BLaER1 (cell line): ENCODE measurements around the gene WDR46.
A peak's percentile ranks its signal among the peaks of the same experiment; 100 is the strongest.

Experiments used
- H3K27ac ChIP-seq: shearing (Covaris generic); formaldehyde crosslinking; 2 replicates; pipeline ENCODE4 v1.8.1; 2022
- H3K27me3 ChIP-seq: shearing (Covaris generic); formaldehyde crosslinking; 2 replicates; pipeline ENCODE4 v1.8.1; 2022
- H3K36me3 ChIP-seq: shearing (Covaris generic); formaldehyde crosslinking; 2 replicates; pipeline ENCODE4 v1.8.1; 2022
- H3K4me1 ChIP-seq: shearing (Covaris generic); formaldehyde crosslinking; 2 replicates; pipeline ENCODE4 v1.8.1; 2022
- H3K4me2 ChIP-seq: shearing (Covaris generic); formaldehyde crosslinking; 2 replicates; pipeline ENCODE4 v1.8.1; 2022
- H3K4me3 ChIP-seq: shearing (Covaris generic); formaldehyde crosslinking; 2 replicates; pipeline ENCODE4 v1.8.1; 2022
- H3K9ac ChIP-seq: shearing (Covaris generic); formaldehyde crosslinking; 2 replicates; pipeline ENCODE4 v1.8.1; 2022
- H3K9me3 ChIP-seq: shearing (Covaris generic); formaldehyde crosslinking; 2 replicates; pipeline ENCODE4 v1.8.1; 2022
- H4K20me1 ChIP-seq: shearing (Covaris generic); formaldehyde crosslinking; 2 replicates; pipeline ENCODE4 v1.8.1; 2022
- Cebpa-rat ChIP-seq: shearing (Covaris generic); IDR thresholded peaks from 2 replicates; pipeline ENCODE4 v1.8.1; 2022

Gene WDR46

GRCh38 chr6:33248932-33249731, 39.9 kb downstream of the WDR46 start:
- Histone ChIP-seq H3K9ac (peak overlapping the region; percentile 87), H3K36me3 (peaks cover 25% of the 10 kb centered on the region), H3K4me2 (peak overlapping the region; percentile 96), H3K4me1 (peaks cover 20% of the 10 kb centered on the region), H3K27ac (peak overlapping the region; percentile 90), H3K27me3 (no peaks in the 10 kb centered on the region), H3K9me3 (no peaks in the 10 kb centered on the region), H4K20me1 (no peaks in the 10 kb centered on the region), H3K4me3 (peak overlapping the region; percentile 71)
- no peak for TF ChIP-seq Cebpa-rat

GRCh38 chr6:33248643-33248931, 40.5 kb downstream of the WDR46 start:
- TF ChIP-seq Cebpa-rat: no peak
- Histone ChIP-seq H3K4me2 (peak overlapping the region; percentile 96), H3K36me3 (peaks cover 23% of the 10 kb centered on the region), H3K9me3 (no peaks in the 10 kb centered on the region), H3K4me1 (peaks cover 20% of the 10 kb centered on the region), H4K20me1 (no peaks in the 10 kb centered on the region), H3K27me3 (no peaks in the 10 kb centered on the region), H3K9ac (peak overlapping the region; percentile 87), H3K4me3 (peak overlapping the region; percentile 71), H3K27ac (peak overlapping the region; percentile 87)

GRCh38 chr6:33247977-33248642, 40.9 kb downstream of the WDR46 start:
- Histone ChIP-seq H3K9me3 (no peaks in the 10 kb centered on the region), H3K36me3 (peaks cover 23% of the 10 kb centered on the region), H3K4me3 (peak overlapping the region; percentile 71), H3K4me1 (peaks cover 20% of the 10 kb centered on the region), H3K9ac (peak overlapping the region; percentile 87), H3K4me2 (peak overlapping the region; percentile 96), H3K27me3 (no peaks in the 10 kb centered on the region), H3K27ac (peak overlapping the region; percentile 87), H4K20me1 (no peaks in the 10 kb centered on the region)
- no peak for TF ChIP-seq Cebpa-rat

- no peak overlapping the region for H3K27ac ChIP-seq
- no peak overlapping the region for H3K9ac ChIP-seq
- H3K4me2 ChIP-seq: no peak overlapping the region
- H4K20me1 ChIP-seq: no peaks in the 10 kb centered on the region
- H3K4me1 ChIP-seq: no peaks in the 10 kb centered on the region
- H3K27me3 ChIP-seq: no peaks in the 10 kb centered on the region
- no peaks in the 10 kb centered on the region for H3K9me3 ChIP-seq
- no peaks in the 10 kb centered on the region for H3K36me3 ChIP-seq
- no peak overlapping the region for H3K4me3 ChIP-seq
- TF ChIP-seq Cebpa-rat: no peak
Measured at GRCh38 chr6:33243476-33243875, 45.6 kb downstream of the WDR46 start.

GRCh38 chr6:33241968-33242367, 47.1 kb downstream of the WDR46 start:
- Histone ChIP-seq H3K36me3 (no peaks in the 10 kb centered on the region), H3K27ac (no peak overlapping the region), H3K9me3 (no peaks in the 10 kb centered on the region), H4K20me1 (no peaks in the 10 kb centered on the region), H3K27me3 (no peaks in the 10 kb centered on the region), H3K4me3 (no peak overlapping the region), H3K9ac (no peak overlapping the region), H3K4me2 (no peak overlapping the region), H3K4me1 (no peaks in the 10 kb centered on the region)
- TF ChIP-seq Cebpa-rat: no peak

GRCh38 chr6:33237741-33238140, 51.3 kb downstream of the WDR46 start:
- Histone ChIP-seq H3K4me3 (no peak overlapping the region), H4K20me1 (no peaks in the 10 kb centered on the region), H3K27ac (no peak overlapping the region), H3K36me3 (no peaks in the 10 kb centered on the region), H3K4me2 (no peak overlapping the region), H3K9ac (no peak overlapping the region), H3K9me3 (no peaks in the 10 kb centered on the region), H3K4me1 (peaks cover 24% of the 10 kb centered on the region), H3K27me3 (no peaks in the 10 kb centered on the region)
- TF ChIP-seq Cebpa-rat: no peak

GRCh38 chr6:33236852-33237251, 52.2 kb downstream of the WDR46 start:
- no peaks in the 10 kb centered on the region for H3K36me3 ChIP-seq
- H4K20me1 ChIP-seq: no peaks in the 10 kb centered on the region
- H3K27ac ChIP-seq: no peak overlapping the region
- H3K4me3 ChIP-seq: no peak overlapping the region
- peak overlapping the region; percentile 9; the same call in 1 of the 2 replicates for H3K4me2 ChIP-seq
- H3K9me3 ChIP-seq: no peaks in the 10 kb centered on the region
- TF ChIP-seq Cebpa-rat: peak; percentile 73
- H3K9ac ChIP-seq: no peak overlapping the region
- H3K27me3 ChIP-seq: no peaks in the 10 kb centered on the region
- H3K4me1 ChIP-seq: peaks cover 24% of the 10 kb centered on the region

- no peaks in the 10 kb centered on the region for H3K27me3 ChIP-seq
- no peaks in the 10 kb centered on the region for H4K20me1 ChIP-seq
- peaks cover 24% of the 10 kb centered on the region for H3K4me1 ChIP-seq
- no peak overlapping the region for H3K9ac ChIP-seq
- H3K4me3 ChIP-seq: no peak overlapping the region
- no peak for TF ChIP-seq Cebpa-rat
- H3K4me2 ChIP-seq: peak overlapping the region; percentile 68; the same call in 1 of the 2 replicates
- no peaks in the 10 kb centered on the region for H3K36me3 ChIP-seq
- H3K9me3 ChIP-seq: no peaks in the 10 kb centered on the region
- H3K27ac ChIP-seq: no peak overlapping the region
Measured at GRCh38 chr6:33236328-33236727, 52.7 kb downstream of the WDR46 start.

- H3K36me3 ChIP-seq: no peaks in the 10 kb centered on the region
- peaks cover 28% of the 10 kb centered on the region for H3K4me1 ChIP-seq
- H4K20me1 ChIP-seq: no peaks in the 10 kb centered on the region
- H3K4me2 ChIP-seq: peak overlapping the region; percentile 68
- H3K9ac ChIP-seq: peak overlapping the region; percentile 34; the same call in 1 of the 2 replicates
- no peak for TF ChIP-seq Cebpa-rat
- H3K27me3 ChIP-seq: no peaks in the 10 kb centered on the region
- peak overlapping the region; percentile 40; the same call in 1 of the 2 replicates for H3K27ac ChIP-seq
- H3K4me3 ChIP-seq: no peak overlapping the region
- no peaks in the 10 kb centered on the region for H3K9me3 ChIP-seq
Measured at GRCh38 chr6:33235221-33235634, 53.8 kb downstream of the WDR46 start.
